ENCODE results near the gene GBX2.

Gene GBX2

GRCh38 chr2:236120829-236121228 is 47.4 kb downstream of the GBX2 start:
- H3K4me3 ChIP-seq (ENCODE audit: low read depth, low read length): no peak overlapping the region

- no peak overlapping the region for H3K4me3 ChIP-seq (ENCODE audit: low read depth, low read length)
Observed at GRCh38 chr2:236120141-236120601, 48.0 kb downstream of the GBX2 start.

- no peak overlapping the region for H3K4me3 ChIP-seq (ENCODE audit: low read depth, low read length)
Observed at GRCh38 chr2:236119476-236119875, 48.7 kb downstream of the GBX2 start.

- no peak overlapping the region for H3K4me3 ChIP-seq (ENCODE audit: low read depth, low read length)
Observed at GRCh38 chr2:236119003-236119402, 49.2 kb downstream of the GBX2 start.

GRCh38 chr2:236117861-236118269 is 50.3 kb downstream of the GBX2 start:
- H3K4me3 ChIP-seq (ENCODE audit: low read depth, low read length): no peak overlapping the region

GRCh38 chr2:236117401-236117800 is 50.8 kb downstream of the GBX2 start:
- no peak overlapping the region for H3K4me3 ChIP-seq (ENCODE audit: low read depth, low read length)
